Measurements from ENCODE around the gene ACSL1. TPM values are rescaled to one million over a fixed set of nuclear protein-coding genes. Genes with fewer than 3 reads are reported as not detected.

Gene ACSL1
- polyA plus RNA-seq, 2 donors = 41.9 to 46.5 TPM

- H3K27ac ChIP-seq (ENCODE audit: low read depth in 2 of 2, low read length in 1 of 2) = no peak overlapping the region
- no peaks in the 10 kb centered on the region for H3K9me3 ChIP-seq (ENCODE audit: control insufficient read depth in 2 of 2, insufficient read depth in 1 of 2, low read depth in 1 of 2, low read length in 1 of 2)
- no peaks in the 10 kb centered on the region for H3K27me3 ChIP-seq (ENCODE audit: control insufficient read depth in 1 of 2, insufficient read depth in 2 of 2, low read length in 2 of 2)
- H3K4me3 ChIP-seq (ENCODE audit: low read depth in 1 of 2, low read length in 2 of 2) = no peak overlapping the region
- 71 to 78% methylated on average over 1 of the region's 1 CpG for WGBS, 2 donors
- peaks cover 6 to 19% of the 10 kb centered on the region in 2 donors for H3K4me1 ChIP-seq (ENCODE audit: control insufficient read depth in 2 of 2, insufficient read depth in 2 of 2, low read length in 1 of 2)
- no peaks in the 10 kb centered on the region for H3K36me3 ChIP-seq (ENCODE audit: control insufficient read depth in 2 of 2, insufficient read depth in 2 of 2, low read length in 1 of 2)
Measured at GRCh38 chr4:184806711-184807110, 19.1 kb downstream of the ACSL1 start.

DNA sequence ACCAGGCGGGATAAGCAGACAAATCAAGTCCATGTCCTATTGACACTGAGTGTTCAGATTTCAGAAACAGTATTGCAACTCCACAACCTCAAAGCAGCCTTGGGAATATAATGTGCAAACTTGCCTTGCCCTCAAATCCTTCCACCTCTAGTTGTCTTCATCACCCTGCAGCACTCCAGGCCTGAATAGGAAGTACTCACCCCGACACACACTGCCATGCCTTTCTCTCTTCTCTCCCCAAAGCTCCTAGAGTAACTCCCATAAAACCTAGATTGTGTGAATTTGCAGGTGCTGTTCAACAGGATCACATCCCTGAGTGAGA lies 19.6 kb downstream of the ACSL1 start:
- H3K4me3 ChIP-seq (ENCODE audit: low read depth in 1 of 2, low read length in 2 of 2) = no peak overlapping the region
- peak overlapping the region; percentile 79 to 91 for H3K27ac ChIP-seq (ENCODE audit: low read depth in 2 of 2, low read length in 1 of 2)
- no peaks in the 10 kb centered on the region for H3K36me3 ChIP-seq (ENCODE audit: control insufficient read depth in 2 of 2, insufficient read depth in 2 of 2, low read length in 1 of 2)
- no peaks in the 10 kb centered on the region for H3K27me3 ChIP-seq (ENCODE audit: control insufficient read depth in 1 of 2, insufficient read depth in 2 of 2, low read length in 2 of 2)
- H3K9me3 ChIP-seq (ENCODE audit: control insufficient read depth in 2 of 2, insufficient read depth in 1 of 2, low read depth in 1 of 2, low read length in 1 of 2) = no peaks in the 10 kb centered on the region
- WGBS, 2 donors = 86 to 91% methylated on average over 2 of the region's 2 CpGs
- peaks cover 6 to 19% of the 10 kb centered on the region in 2 donors for H3K4me1 ChIP-seq (ENCODE audit: control insufficient read depth in 2 of 2, insufficient read depth in 2 of 2, low read length in 1 of 2)

DNA sequence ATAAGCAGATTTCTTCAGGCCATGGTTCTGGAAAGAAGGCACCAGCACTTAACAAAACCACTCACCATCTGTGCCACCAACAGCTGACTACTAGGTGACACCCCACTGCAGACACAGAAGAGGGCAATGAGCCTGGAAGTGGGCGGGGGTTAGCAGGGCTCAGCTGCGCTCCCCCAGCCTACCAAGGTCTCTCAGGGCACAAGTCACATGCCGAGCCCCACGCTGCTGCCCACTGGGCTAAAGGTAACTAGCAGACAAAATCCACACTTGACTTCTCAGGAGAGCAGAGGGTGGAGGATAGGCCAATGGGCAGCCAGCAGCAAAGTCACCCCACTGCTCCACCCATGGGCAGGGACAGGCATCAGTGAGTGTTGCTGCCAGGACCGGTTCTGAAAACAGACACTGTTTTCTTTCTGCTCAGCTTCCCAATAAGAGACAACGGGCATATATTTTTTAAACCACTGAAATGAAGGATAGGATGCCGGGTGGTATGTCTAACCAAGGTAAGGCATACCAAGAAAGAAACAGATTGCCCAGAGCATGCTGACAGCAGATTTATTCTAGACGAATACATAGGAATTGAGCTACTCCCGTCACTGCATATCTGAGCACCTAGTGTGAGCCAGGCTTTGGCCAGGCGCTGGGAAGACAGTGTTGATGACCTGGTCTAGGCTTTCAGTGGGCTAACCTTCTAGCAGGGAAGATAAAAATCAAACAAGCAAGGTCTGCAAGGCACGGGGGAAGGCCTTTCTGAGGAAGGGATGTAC lies 20.1 kb downstream of the ACSL1 start:
- Histone ChIP-seq H3K4me1 (ENCODE audit: control insufficient read depth in 2 of 2, insufficient read depth in 2 of 2, low read length in 1 of 2) (peaks cover 6 to 17% of the 10 kb centered on the region in 2 donors), H3K27ac (ENCODE audit: low read depth in 2 of 2, low read length in 1 of 2) (peak overlapping the region; percentile 79 to 91), H3K4me3 (ENCODE audit: low read depth in 1 of 2, low read length in 2 of 2) (no peak overlapping the region), H3K9me3 (ENCODE audit: control insufficient read depth in 2 of 2, insufficient read depth in 1 of 2, low read depth in 1 of 2, low read length in 1 of 2) (no peaks in the 10 kb centered on the region), H3K27me3 (ENCODE audit: control insufficient read depth in 1 of 2, insufficient read depth in 2 of 2, low read length in 2 of 2) (no peaks in the 10 kb centered on the region), H3K36me3 (ENCODE audit: control insufficient read depth in 2 of 2, insufficient read depth in 2 of 2, low read length in 1 of 2) (no peaks in the 10 kb centered on the region)
- WGBS, 2 donors = 50 to 63% methylated on average over 11 of the region's 11 CpGs

- WGBS, 2 donors = 81 to 83% methylated on average over 5 of the region's 5 CpGs
- H3K4me1 ChIP-seq (ENCODE audit: control insufficient read depth in 2 of 2, insufficient read depth in 2 of 2, low read length in 1 of 2) = peaks cover 6 to 16% of the 10 kb centered on the region in 2 donors
- H3K27me3 ChIP-seq (ENCODE audit: control insufficient read depth in 1 of 2, insufficient read depth in 2 of 2, low read length in 2 of 2) = no peaks in the 10 kb centered on the region
- H3K36me3 ChIP-seq (ENCODE audit: control insufficient read depth in 2 of 2, insufficient read depth in 2 of 2, low read length in 1 of 2) = no peaks in the 10 kb centered on the region
- no peak overlapping the region for H3K4me3 ChIP-seq (ENCODE audit: low read depth in 1 of 2, low read length in 2 of 2)
- no peaks in the 10 kb centered on the region for H3K9me3 ChIP-seq (ENCODE audit: control insufficient read depth in 2 of 2, insufficient read depth in 1 of 2, low read depth in 1 of 2, low read length in 1 of 2)
- H3K27ac ChIP-seq (ENCODE audit: low read depth in 2 of 2, low read length in 1 of 2) = peak overlapping the region in 1 of 2 donors; percentile 27
Measured at GRCh38 chr4:184804621-184805020, 21.1 kb downstream of the ACSL1 start.

- no peaks in the 10 kb centered on the region for H3K27me3 ChIP-seq (ENCODE audit: control insufficient read depth in 1 of 2, insufficient read depth in 2 of 2, low read length in 2 of 2)
- no peaks in the 10 kb centered on the region for H3K9me3 ChIP-seq (ENCODE audit: control insufficient read depth in 2 of 2, insufficient read depth in 1 of 2, low read depth in 1 of 2, low read length in 1 of 2)
- H3K27ac ChIP-seq (ENCODE audit: low read depth in 2 of 2, low read length in 1 of 2) = peak overlapping the region in 1 of 2 donors; percentile 27
- peaks cover 6 to 16% of the 10 kb centered on the region in 2 donors for H3K4me1 ChIP-seq (ENCODE audit: control insufficient read depth in 2 of 2, insufficient read depth in 2 of 2, low read length in 1 of 2)
- H3K36me3 ChIP-seq (ENCODE audit: control insufficient read depth in 2 of 2, insufficient read depth in 2 of 2, low read length in 1 of 2) = no peaks in the 10 kb centered on the region
- no peak overlapping the region for H3K4me3 ChIP-seq (ENCODE audit: low read depth in 1 of 2, low read length in 2 of 2)
- WGBS, 2 donors = 75 to 77% methylated on average over 4 of the region's 4 CpGs
Measured at GRCh38 chr4:184803874-184804273, 21.9 kb downstream of the ACSL1 start.

DNA sequence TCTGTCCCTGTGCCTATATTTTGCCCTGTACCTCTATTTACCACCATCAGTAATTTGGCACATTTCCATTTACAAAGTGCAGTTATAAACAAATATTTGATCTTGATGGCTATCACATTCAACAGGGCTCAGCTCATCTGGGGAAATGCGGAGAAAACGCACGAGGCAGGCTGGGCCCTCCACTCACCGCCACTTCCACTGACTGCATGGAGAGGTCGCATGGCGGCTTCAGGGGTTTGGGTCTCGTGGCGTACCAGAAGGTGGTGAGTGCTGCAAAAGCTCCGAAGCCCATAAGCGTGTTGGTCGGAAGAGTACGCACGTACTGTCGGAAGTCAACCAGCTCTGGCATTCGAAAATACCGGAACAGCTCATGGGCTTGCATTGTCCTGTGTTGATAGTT lies 22.6 kb downstream of the ACSL1 start:
- Histone ChIP-seq H3K36me3 (ENCODE audit: control insufficient read depth in 2 of 2, insufficient read depth in 2 of 2, low read length in 1 of 2) (no peaks in the 10 kb centered on the region), H3K27me3 (ENCODE audit: control insufficient read depth in 1 of 2, insufficient read depth in 2 of 2, low read length in 2 of 2) (no peaks in the 10 kb centered on the region), H3K27ac (ENCODE audit: low read depth in 2 of 2, low read length in 1 of 2) (no peak overlapping the region), H3K4me1 (ENCODE audit: control insufficient read depth in 2 of 2, insufficient read depth in 2 of 2, low read length in 1 of 2) (peaks cover 6 to 14% of the 10 kb centered on the region in 2 donors), H3K4me3 (ENCODE audit: low read depth in 1 of 2, low read length in 2 of 2) (no peak overlapping the region), H3K9me3 (ENCODE audit: control insufficient read depth in 2 of 2, insufficient read depth in 1 of 2, low read depth in 1 of 2, low read length in 1 of 2) (no peaks in the 10 kb centered on the region)
- WGBS, 2 donors = 96 to 98% methylated on average over 16 of the region's 16 CpGs

- no peaks in the 10 kb centered on the region for H3K9me3 ChIP-seq (ENCODE audit: control insufficient read depth in 2 of 2, insufficient read depth in 1 of 2, low read depth in 1 of 2, low read length in 1 of 2)
- H3K4me1 ChIP-seq (ENCODE audit: control insufficient read depth in 2 of 2, insufficient read depth in 2 of 2, low read length in 1 of 2) = peaks cover 6 to 14% of the 10 kb centered on the region in 2 donors
- no peaks in the 10 kb centered on the region for H3K27me3 ChIP-seq (ENCODE audit: control insufficient read depth in 1 of 2, insufficient read depth in 2 of 2, low read length in 2 of 2)
- 87 to 88% methylated on average over 9 of the region's 9 CpGs for WGBS, 2 donors
- no peak overlapping the region for H3K4me3 ChIP-seq (ENCODE audit: low read depth in 1 of 2, low read length in 2 of 2)
- no peak overlapping the region for H3K27ac ChIP-seq (ENCODE audit: low read depth in 2 of 2, low read length in 1 of 2)
- H3K36me3 ChIP-seq (ENCODE audit: control insufficient read depth in 2 of 2, insufficient read depth in 2 of 2, low read length in 1 of 2) = peaks cover 0 to under 1% of the 10 kb centered on the region in 2 donors
Measured at GRCh38 chr4:184802697-184803015, 23.1 kb downstream of the ACSL1 start.

GRCh38 chr4:184801781-184802696 lies 23.7 kb downstream of the ACSL1 start:
- Histone ChIP-seq H3K27me3 (ENCODE audit: control insufficient read depth in 1 of 2, insufficient read depth in 2 of 2, low read length in 2 of 2) (no peaks in the 10 kb centered on the region), H3K9me3 (ENCODE audit: control insufficient read depth in 2 of 2, insufficient read depth in 1 of 2, low read depth in 1 of 2, low read length in 1 of 2) (no peaks in the 10 kb centered on the region), H3K36me3 (ENCODE audit: control insufficient read depth in 2 of 2, insufficient read depth in 2 of 2, low read length in 1 of 2) (peaks cover 0 to 5% of the 10 kb centered on the region in 2 donors), H3K27ac (ENCODE audit: low read depth in 2 of 2, low read length in 1 of 2) (no peak overlapping the region), H3K4me1 (ENCODE audit: control insufficient read depth in 2 of 2, insufficient read depth in 2 of 2, low read length in 1 of 2) (peaks cover 6 to 14% of the 10 kb centered on the region in 2 donors), H3K4me3 (ENCODE audit: low read depth in 1 of 2, low read length in 2 of 2) (no peak overlapping the region)
- WGBS, 2 donors = 59 to 66% methylated on average over 10 of the region's 10 CpGs

DNA sequence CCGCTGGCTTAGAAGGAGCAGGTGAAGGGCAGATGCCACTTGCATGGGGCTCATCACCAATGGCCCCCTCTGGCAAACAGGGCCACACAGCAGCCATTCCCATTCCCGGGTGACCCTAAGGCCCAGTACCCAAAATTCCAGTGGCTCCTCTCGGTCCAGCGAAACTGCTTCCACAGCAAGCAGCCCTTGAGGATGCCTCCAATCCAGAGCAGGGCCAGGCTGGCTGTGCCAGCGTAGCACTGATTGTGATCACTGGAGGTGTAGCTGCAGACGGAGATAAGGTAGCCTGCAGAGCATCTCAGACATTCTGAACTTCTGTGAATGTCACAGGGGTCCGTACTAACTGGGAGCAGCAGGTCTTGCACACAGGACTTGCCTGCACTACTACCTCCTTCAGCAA lies 27.3 kb downstream of the ACSL1 start:
- no peaks in the 10 kb centered on the region for H3K27me3 ChIP-seq (ENCODE audit: control insufficient read depth in 1 of 2, insufficient read depth in 2 of 2, low read length in 2 of 2)
- no peaks in the 10 kb centered on the region for H3K9me3 ChIP-seq (ENCODE audit: control insufficient read depth in 2 of 2, insufficient read depth in 1 of 2, low read depth in 1 of 2, low read length in 1 of 2)
- no peak overlapping the region for H3K4me3 ChIP-seq (ENCODE audit: low read depth in 1 of 2, low read length in 2 of 2)
- peaks cover 0 to 8% of the 10 kb centered on the region in 2 donors for H3K36me3 ChIP-seq (ENCODE audit: control insufficient read depth in 2 of 2, insufficient read depth in 2 of 2, low read length in 1 of 2)
- WGBS, 2 donors = 98 to 99% methylated on average over 7 of the region's 7 CpGs
- peaks cover 6% of the 10 kb centered on the region in 2 donors for H3K4me1 ChIP-seq (ENCODE audit: control insufficient read depth in 2 of 2, insufficient read depth in 2 of 2, low read length in 1 of 2)
- H3K27ac ChIP-seq (ENCODE audit: low read depth in 2 of 2, low read length in 1 of 2) = no peak overlapping the region

All from esophagus (tissue), 2 donors.